ENCODE data around the gene CHIT1.
A peak's percentile ranks its signal among the peaks of the same experiment; 100 is the strongest.

CHIT1 gene

DNA sequence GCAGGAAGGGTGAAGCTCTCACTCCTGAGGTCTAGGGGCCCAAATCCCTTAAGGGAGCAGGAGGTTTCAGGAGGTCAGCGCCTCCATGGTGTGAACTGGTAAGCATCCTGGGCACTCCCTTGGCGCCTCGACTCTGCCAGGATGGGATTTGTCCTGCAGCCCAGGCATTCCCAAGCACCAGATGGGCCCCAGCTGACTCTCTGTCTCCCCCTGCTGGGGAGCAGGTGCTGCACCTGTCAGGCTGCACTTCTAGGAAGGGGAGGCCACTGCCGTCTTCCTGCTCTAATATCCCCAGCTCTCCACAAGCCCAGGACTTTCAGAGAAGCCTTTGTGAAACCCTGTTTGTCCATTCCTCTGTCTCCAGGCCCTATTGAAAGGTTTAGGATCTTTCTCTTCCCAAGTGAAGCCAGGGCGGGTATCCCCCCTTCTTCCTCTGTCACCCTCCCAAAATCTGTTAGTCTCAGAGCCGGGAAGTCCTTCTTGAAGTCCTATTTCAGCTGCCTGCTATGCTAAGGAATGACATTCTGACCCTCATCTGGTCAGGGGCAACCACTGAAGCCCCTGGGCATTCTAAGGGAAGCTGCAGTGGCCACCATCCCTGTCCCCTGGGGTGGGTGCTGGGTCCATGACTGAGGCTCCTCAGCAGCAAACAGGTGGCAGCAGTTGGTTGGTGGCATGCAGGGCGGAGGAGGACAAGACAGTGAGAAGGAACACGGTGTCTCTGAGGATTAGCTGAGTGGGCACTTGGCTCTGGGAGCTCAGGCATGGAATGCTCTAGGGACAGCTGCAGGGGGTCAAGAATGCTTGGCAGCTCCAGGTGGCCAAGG is 57.1 kb downstream of the CHIT1 start:
- DNase-seq = no peak

DNA sequence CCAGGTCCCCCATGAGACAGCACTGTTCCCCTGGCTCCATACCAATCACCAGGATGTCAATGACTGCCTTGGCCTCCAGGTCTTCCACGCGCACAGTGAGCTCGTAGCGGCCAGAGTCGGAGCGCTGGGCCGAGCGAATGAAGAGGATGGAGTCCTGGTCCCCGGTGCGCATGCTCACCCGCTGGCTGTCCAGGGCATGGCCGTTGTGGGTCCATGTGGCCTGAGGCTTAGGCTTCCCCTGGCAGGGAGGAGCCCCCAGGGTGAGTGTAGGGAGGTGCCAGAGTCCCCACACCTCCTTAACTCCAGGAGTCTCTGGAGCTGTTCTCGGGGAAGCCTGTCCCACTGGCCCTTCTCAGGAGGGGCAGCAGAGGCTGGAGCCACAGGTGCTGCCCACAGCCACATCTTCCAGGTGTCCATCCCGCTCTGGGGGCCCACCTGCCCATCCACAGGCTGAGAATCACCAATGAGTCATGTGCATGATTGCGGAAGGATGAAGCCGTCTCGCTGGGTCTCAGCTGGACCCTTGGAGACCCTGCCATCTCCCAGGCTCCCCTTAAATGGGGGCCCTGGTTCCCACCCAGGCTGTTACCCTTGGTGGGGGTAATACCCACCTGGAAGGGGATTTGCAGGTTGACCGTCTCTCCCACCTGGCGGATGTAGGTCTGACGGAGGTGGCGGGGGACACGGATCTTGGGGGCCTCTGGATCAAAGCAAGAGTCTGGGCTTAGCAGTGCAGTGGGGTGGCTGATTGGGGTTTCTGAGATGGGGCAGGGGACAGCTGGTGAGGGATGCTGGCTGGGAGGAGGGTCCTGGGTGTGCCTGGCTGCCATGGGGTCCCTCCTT is 57.9 kb downstream of the CHIT1 start:
- no peak for DNase-seq

DNA sequence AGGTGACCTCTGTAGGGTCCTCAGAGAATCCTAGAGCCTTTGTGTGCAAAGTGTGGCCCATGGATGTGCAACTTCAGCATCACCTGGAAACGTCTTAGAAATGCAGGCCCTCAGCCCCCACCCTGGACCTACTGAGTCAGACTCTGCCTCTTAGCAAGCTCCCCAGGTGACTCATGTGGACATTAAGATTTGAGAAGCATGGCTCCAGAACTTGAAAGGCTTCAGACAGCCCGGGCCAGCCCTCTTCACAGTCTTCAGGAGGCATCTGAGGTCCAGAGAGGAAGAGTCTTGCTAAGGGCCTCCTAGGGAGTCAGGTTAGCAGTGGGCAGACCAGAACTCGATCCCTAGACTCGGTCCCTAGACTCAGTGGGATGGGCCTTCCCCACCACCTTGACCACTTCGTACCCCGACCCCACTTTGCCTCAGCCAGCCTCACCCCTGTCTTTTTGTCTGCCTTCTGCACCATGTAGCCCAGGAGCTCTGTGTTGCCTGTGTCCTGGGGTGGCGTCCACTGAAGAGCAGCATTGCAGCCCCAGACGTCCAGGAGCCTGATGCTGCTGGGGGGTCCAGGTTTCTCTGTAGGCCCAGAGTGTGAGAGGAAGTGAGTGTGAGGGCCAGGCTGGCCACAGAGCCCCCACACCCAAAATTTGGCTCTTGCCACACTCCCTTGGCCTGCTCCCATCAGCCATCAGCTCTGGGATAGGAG is 58.7 kb downstream of the CHIT1 start:
- DNase-seq = no peak

DNA sequence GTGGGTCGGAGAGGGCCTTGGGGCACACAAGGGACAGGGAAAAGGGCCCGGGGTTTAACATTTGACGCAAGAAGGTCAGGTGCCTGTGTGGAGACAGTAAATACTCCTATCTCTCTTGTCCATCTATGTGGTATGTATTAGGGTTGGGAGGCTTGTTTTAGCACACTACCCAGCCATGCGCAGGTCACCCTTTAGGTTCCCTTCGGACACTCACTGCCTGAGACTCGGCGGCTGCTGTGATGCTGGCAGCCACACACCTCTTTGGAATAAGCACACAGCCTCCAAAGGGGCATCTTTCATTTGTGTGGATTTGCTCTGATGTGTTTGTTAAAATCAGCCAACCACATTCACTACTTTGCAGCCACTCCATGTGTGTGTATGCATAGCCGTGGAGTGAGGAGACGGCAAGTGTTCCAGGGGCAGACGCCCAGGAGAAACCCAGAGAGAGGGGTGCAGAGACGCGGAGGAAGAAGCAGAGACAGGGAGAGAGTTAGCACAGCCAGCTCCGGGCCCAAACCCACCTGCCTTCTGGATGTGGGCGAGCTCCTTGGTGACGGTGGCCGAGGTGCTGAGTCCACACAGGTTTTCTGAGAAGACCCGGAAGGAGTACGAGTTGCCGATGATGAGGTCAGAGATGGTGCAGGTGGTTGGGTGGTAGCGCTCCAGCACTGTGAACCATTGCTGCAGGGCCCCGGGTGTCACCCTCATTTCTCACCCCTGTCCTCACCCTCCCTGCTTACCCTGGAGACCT is 59.5 kb downstream of the CHIT1 start:
- DNase-seq = no peak

DNA sequence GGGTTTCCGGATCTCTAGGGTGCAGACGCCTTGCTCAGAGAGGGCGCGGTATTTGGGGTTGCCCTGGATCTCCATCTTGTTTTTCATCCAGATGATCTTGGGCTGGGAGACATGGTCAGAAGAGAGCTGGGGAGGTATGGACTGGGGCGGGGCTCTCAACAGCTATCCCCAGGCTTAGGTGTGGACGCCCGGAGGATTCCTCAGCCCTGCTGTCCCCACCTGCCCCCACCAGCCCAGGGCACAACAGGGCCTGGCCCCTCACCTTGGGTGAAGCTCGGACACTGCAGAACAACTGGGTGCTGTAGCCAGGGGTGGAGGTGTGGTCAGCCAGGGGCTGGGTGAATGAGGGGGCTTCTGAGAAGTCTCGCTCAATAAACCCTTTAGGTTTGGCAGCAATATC is 60.5 kb downstream of the CHIT1 start:
- DNase-seq = no peak

DNA sequence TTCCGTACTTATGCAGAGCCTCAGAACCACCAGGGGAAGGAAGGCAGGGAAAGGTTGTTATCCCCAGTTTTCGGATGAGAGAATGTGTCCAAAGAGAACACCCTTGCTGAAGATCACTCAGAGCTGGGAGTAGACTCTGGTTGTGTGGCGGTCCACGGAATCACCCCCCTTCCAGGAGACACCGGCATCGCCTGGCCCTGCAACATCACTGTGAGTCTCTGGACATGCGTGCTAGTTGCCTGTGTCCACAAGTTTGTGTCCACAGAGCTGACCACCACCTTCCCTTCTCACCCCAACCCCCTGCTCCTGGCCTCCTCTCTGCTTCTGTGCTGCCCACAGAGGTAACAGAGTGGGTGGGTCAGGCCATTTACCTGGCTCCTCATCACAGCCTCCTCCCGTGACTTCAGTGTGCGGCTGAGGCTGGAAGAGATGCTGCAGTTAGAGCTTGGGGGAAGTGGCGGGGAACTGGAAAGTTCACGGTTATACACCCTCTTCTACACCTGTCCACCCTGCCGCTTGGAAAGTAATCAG is 61.2 kb downstream of the CHIT1 start:
- DNase-seq = no peak

DNA sequence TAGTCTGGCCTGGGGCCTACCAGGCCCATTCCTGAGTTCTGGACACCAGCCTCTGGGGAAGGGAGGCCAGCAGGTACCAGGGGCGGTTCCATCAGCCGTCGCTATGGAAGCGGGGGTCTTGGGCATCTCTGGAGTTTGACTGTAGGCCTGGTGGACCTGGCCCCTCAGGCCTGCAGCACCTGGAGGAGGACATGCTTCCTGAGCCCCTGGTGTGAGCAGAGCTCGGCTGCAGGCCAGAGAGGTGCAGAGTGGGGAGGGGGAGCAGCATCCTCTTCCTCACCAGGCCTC is 61.6 kb downstream of the CHIT1 start:
- DNase-seq = no peak

DNA sequence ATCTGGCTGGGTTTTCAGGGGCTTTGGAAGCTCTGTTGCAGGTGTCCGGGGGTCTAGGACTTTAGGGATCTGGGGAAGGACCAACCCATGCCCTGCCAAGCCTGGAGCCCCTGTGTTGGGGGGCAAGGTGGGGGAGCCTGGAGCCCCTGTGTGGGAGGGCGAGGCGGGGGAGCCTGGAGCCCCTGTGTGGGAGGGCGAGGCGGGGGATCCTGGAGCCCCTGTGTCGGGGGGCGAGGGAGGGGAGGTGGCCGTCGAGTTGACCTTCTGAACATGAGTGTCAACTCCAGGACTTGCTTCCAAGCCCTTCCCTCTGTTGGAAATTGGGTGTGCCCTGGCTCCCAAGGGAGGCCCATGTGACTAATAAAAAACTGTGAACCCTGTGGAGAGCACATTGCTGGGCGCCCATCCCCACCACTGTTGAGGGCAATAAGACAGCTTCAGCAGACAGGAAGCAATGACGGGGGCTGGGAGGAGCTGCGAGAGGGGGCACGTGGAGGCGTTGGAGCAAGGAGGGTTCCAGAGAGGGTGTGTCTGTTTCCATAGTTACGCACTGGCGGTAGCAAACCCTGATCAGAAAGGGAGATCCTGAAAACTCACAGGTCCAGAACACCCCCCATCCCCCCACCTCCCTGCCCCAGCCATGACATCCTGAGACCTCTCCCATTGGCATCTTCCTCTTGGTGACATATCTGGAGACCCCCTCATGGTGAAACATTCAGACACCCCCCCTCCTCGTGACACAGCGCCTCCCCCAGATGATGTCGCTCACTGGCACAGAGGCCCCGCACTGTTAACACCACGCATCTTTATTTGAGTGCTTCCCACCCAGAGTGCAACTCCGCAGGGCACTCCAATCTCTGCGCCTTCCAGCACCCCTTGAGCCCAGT is 62.2 kb downstream of the CHIT1 start:
- DNase-seq = no peak

DNA sequence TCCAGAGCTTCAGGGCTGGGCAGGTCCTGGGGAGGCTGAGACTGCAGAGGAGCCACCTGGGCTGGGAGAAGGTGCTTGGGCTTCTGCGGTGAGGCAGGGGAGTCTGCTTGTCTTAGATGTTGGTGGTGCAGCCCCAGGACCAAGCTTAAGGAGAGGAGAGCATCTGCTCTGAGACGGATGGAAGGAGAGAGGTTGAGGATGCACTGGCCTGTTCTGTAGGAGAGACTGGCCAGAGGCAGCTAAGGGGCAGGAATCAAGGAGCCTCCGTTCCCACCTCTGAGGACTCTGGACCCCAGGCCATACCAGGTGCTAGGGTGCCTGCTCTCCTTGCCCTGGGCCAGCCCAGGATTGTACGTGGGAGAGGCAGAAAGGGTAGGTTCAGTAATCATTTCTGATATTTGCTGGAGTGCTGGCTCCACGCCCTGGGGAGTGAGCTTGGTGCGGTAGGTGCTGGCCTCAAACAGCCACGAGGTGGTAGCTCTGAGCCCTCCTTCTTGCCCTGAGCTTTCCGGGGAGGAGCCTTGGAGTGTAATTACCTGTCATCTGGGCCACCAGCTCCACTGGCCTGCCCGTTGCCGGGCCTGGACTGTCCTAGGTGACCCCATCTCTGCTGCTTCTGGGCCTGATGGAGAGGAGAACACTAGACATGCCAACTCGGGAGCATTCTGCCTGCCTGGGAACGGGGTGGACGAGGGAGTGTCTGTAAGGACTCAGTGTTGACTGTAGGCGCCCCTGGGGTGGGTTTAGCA is 63.1 kb downstream of the CHIT1 start:
- peak; percentile 6 for DNase-seq
